NK-92 treated with Interleukin-12 subunit alpha and Interleukin-12 subunit beta, amount 100 ng/mL, for 24 hours (cell line): Measurements from ENCODE around the gene ENTHD1.

Source experiments
- DNase-seq: peaks from one replicate; lab custom pipeline; 2025; lab: John Stamatoyannopoulos, UW

ENTHD1 gene

GRCh38 chr22:39733191-39733590 is 160.4 kb downstream of the ENTHD1 start:
- DNase-seq, result no peak

- DNase-seq, result no peak
Measured at GRCh38 chr22:39732625-39733024, 160.9 kb downstream of the ENTHD1 start.

- no peak for DNase-seq
Measured at GRCh38 chr22:39731881-39732555, 161.5 kb downstream of the ENTHD1 start.

GRCh38 chr22:39731481-39731880 is 162.1 kb downstream of the ENTHD1 start:
- DNase-seq, result no peak

- DNase-seq, result no peak
Measured at GRCh38 chr22:39729141-39729934, 164.2 kb downstream of the ENTHD1 start.

- no peak for DNase-seq
Measured at GRCh38 chr22:39728236-39728860, 165.2 kb downstream of the ENTHD1 start.

- no peak for DNase-seq
Measured at GRCh38 chr22:39727541-39727940, 166.0 kb downstream of the ENTHD1 start.

- DNase-seq, result no peak
Measured at GRCh38 chr22:39725351-39726035, 168.1 kb downstream of the ENTHD1 start.

GRCh38 chr22:39724857-39725256 is 168.7 kb downstream of the ENTHD1 start:
- no peak for DNase-seq

- DNase-seq, result no peak
Measured at GRCh38 chr22:39724390-39724789, 169.2 kb downstream of the ENTHD1 start.

- DNase-seq, result no peak
Measured at GRCh38 chr22:39723899-39724351, 169.6 kb downstream of the ENTHD1 start.

GRCh38 chr22:39723463-39723862 is 170.1 kb downstream of the ENTHD1 start:
- DNase-seq, result no peak

- DNase-seq, result no peak
Measured at GRCh38 chr22:39722501-39722900, 171.1 kb downstream of the ENTHD1 start.

GRCh38 chr22:39722032-39722325 is 171.6 kb downstream of the ENTHD1 start:
- no peak for DNase-seq

- no peak for DNase-seq
Measured at GRCh38 chr22:39721206-39722031, 172.1 kb downstream of the ENTHD1 start.

GRCh38 chr22:39719559-39720450 is 173.8 kb downstream of the ENTHD1 start:
- DNase-seq, result no peak

GRCh38 chr22:39718921-39719475 is 174.6 kb downstream of the ENTHD1 start:
- DNase-seq, result no peak

- DNase-seq, result no peak
Measured at GRCh38 chr22:39718206-39718605, 175.4 kb downstream of the ENTHD1 start.

GRCh38 chr22:39717099-39717498 is 176.5 kb downstream of the ENTHD1 start:
- DNase-seq, result no peak

- no peak for DNase-seq
Measured at GRCh38 chr22:39716534-39716933, 177.0 kb downstream of the ENTHD1 start.
